DOHH2 (cell line): ENCODE data around the gene KRTAP1-3.

Source experiments
- H3F3A ChIP-seq: fragments of 200-600 bp; sonication (generic), shearing (Covaris generic); 2 replicates; pipeline ENCODE4 v1.6.0; 2016; ENCODE audit warnings: antibody characterized with exemption, mild to moderate bottlenecking; ENCODE audit not compliant: control insufficient read depth, insufficient read depth
- H3K27ac ChIP-seq: fragments of 200-600 bp; sonication (generic); 2 replicates; pipeline ENCODE4 v1.5.1; 2014; ENCODE audit warnings: low read depth, mild to moderate bottlenecking, low read length, moderate library complexity
- H3K27me3 ChIP-seq: fragments of 200-600 bp; sonication (generic); 2 replicates; pipeline ENCODE4 v1.6.1; 2014; ENCODE audit warnings: mild to moderate bottlenecking, low read length, mixed read lengths; ENCODE audit not compliant: control insufficient read depth
- H3K36me3 ChIP-seq: fragments of 200-600 bp; sonication (generic); 2 replicates; pipeline ENCODE4 v1.6.1; 2014; ENCODE audit warnings: mild to moderate bottlenecking, low read length, moderate library complexity, mixed read lengths; ENCODE audit not compliant: control insufficient read depth
- H3K4me1 ChIP-seq: fragments of 200-600 bp; sonication (generic); 2 replicates; pipeline ENCODE4 v1.6.1; 2014; ENCODE audit warnings: mild to moderate bottlenecking, low read length, mixed read lengths; ENCODE audit not compliant: control insufficient read depth
- H3K4me2 ChIP-seq: fragments of 200-600 bp; sonication (generic); 2 replicates; pipeline ENCODE4 v1.6.0; 2014; ENCODE audit warnings: mild to moderate bottlenecking, low read length, moderate library complexity
- H3K4me3 ChIP-seq: fragments of 200-600 bp; sonication (generic); 2 replicates; pipeline ENCODE4 v1.5.1; 2014; ENCODE audit warnings: mild to moderate bottlenecking, low read length, mixed read lengths
- H3K79me2 ChIP-seq: fragments of 200-600 bp; sonication (generic); 2 replicates; pipeline ENCODE4 v1.6.1; 2014; ENCODE audit warnings: mild to moderate bottlenecking, low read length, mixed read lengths; ENCODE audit not compliant: control insufficient read depth
- H3K9me2 ChIP-seq: fragments of 200-600 bp; sonication (generic); replicated peaks from 2 replicates; pipeline ENCODE4 v1.6.1; 2014; ENCODE audit warnings: mild to moderate bottlenecking, low read length, mixed read lengths; ENCODE audit not compliant: control insufficient read depth
- H3K9me3 ChIP-seq: fragments of 200-600 bp; sonication (generic); 2 replicates; pipeline ENCODE4 v1.6.1; 2014; ENCODE audit warnings: antibody characterized with exemption, low read length, mixed read lengths; ENCODE audit not compliant: control insufficient read depth, insufficient read depth
- H4K20me1 ChIP-seq: fragments of 200-600 bp; sonication (generic); 2 replicates; pipeline ENCODE4 v1.6.0; 2014; ENCODE audit warnings: low read depth, mild to moderate bottlenecking, antibody characterized with exemption, low read length, moderate library complexity; ENCODE audit not compliant: control insufficient read depth, insufficient read depth
- CTCF ChIP-seq: fragments of 200-600 bp; sonication (generic); IDR thresholded peaks from one replicate; pipeline ENCODE4 v1.5.1; 2014; ENCODE audit warnings: antibody characterized with exemption, mild to moderate bottlenecking, low read depth, low read length; ENCODE audit not compliant: poor library complexity, severe bottlenecking
- EZH2phosphoT487 ChIP-seq: fragments of 200-600 bp; sonication (generic); IDR thresholded peaks from 2 replicates; pipeline ENCODE4 v1.6.1; 2017; ENCODE audit warnings: borderline replicate concordance, mild to moderate bottlenecking, antibody characterized with exemption, low read length, moderate library complexity, mixed read lengths

KRTAP1-3 gene

DNA sequence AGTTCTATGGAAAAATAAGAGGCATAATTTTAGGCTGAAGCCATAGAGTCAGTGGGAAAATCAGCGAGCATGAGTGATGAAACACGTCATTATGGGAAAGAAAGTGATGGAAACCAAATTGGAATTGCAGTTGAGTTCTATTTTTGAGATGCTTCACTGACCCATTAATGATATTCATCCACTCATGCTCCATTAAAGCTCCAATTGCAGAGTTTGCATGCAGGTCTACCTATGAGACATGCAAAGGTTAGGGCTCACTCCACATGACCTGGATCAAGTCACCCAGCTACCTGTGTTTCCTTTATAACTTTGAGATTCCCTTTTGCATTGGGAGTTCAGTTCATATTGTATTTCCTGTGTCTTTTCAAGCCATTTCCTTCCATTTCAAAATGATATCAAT is 39.0 kb upstream of the KRTAP1-3 start:
- Histone ChIP-seq H3K27me3 (peaks cover 5% of the 10 kb centered on the region; the same call in 1 of the 2 replicates), H3K36me3 (no peaks in the 10 kb centered on the region), H3F3A (no peaks in the 10 kb centered on the region), H3K9me3 (no peaks in the 10 kb centered on the region), H3K4me2 (no peak overlapping the region), H3K4me1 (no peaks in the 10 kb centered on the region), H3K79me2 (no peaks in the 10 kb centered on the region), H3K4me3 (no peak overlapping the region), H4K20me1 (no peaks in the 10 kb centered on the region), H3K9me2 (no peaks in the 10 kb centered on the region), H3K27ac (no peak overlapping the region)
- TF ChIP-seq CTCF = no peak
- no peak for TF ChIP-seq EZH2phosphoT487

GRCh38 chr17:41071606-41072360 is 37.1 kb upstream of the KRTAP1-3 start:
- H4K20me1 ChIP-seq = no peaks in the 10 kb centered on the region
- no peak overlapping the region for H3K27ac ChIP-seq
- no peaks in the 10 kb centered on the region for H3K9me2 ChIP-seq
- no peaks in the 10 kb centered on the region for H3K9me3 ChIP-seq
- TF ChIP-seq EZH2phosphoT487 = no peak
- TF ChIP-seq CTCF = no peak
- H3K79me2 ChIP-seq = no peaks in the 10 kb centered on the region
- no peaks in the 10 kb centered on the region for H3K4me1 ChIP-seq
- peaks cover 5% of the 10 kb centered on the region; the same call in 1 of the 2 replicates for H3K27me3 ChIP-seq
- no peaks in the 10 kb centered on the region for H3F3A ChIP-seq
- no peak overlapping the region for H3K4me3 ChIP-seq
- no peaks in the 10 kb centered on the region for H3K36me3 ChIP-seq
- H3K4me2 ChIP-seq = no peak overlapping the region

DNA sequence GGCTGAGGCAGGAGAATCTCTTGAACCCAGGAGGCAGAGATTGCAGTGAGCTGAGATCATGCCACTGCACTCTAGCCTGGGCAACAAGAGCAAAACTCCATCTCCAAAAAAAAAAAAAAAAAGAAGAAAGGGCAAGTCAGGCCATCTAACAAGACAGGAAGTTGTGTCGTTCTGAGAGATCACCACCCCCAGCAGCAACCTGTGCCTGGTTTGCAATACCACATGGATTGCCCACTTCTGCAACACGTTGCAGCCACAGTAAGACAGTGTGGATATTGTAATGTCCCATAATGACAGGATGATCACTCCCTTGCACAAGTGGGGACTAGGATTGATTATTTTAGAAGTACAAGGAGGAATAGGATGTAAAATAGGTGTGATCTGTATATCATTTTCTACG is 34.4 kb upstream of the KRTAP1-3 start:
- Histone ChIP-seq H3K4me3 (no peak overlapping the region), H3K4me2 (no peak overlapping the region), H3K9me2 (no peaks in the 10 kb centered on the region), H4K20me1 (no peaks in the 10 kb centered on the region), H3F3A (no peaks in the 10 kb centered on the region), H3K79me2 (no peaks in the 10 kb centered on the region), H3K27me3 (no peaks in the 10 kb centered on the region), H3K9me3 (no peaks in the 10 kb centered on the region), H3K36me3 (no peaks in the 10 kb centered on the region), H3K27ac (no peak overlapping the region), H3K4me1 (no peaks in the 10 kb centered on the region)
- no peak for TF ChIP-seq CTCF
- no peak for TF ChIP-seq EZH2phosphoT487
